ENCODE measurements around the gene KLHL29. TPM values are rescaled to one million over a fixed set of nuclear protein-coding genes. Genes with fewer than 3 reads are reported as not detected.

Gene KLHL29
- total RNA-seq, 3 donors from 2014 or later (not counting 1 experiment from before 2014, with no cell fraction given), result 0.24 to 0.43 (median 0.33) TPM

- no peak overlapping the region for H3K27ac Mint-ChIP-seq
- H3K27me3 ChIP-seq (ENCODE audit: control insufficient read depth, insufficient read depth, low read length), result peaks cover 6% of the 10 kb centered on the region
- no peak overlapping the region for H3K4me3 Mint-ChIP-seq
- WGBS (ENCODE audit: insufficient coverage), result 91% methylated on average over 7 of the region's 7 CpGs
- H3K27ac ChIP-seq (ENCODE audit: low read length), result no peak overlapping the region
- TF ChIP-seq CTCF (IDR thresholded peaks at IDR 0.05), result no peak
- DNase-seq (no peak), ATAC-seq (no peak)
- peaks cover 16 to 24% of the 10 kb centered on the region in 2 donors for H3K27me3 Mint-ChIP-seq (ENCODE audit: low read depth in 2 of 2)
- peaks cover 5% of the 10 kb centered on the region for H3K4me1 ChIP-seq (ENCODE audit: control insufficient read depth, insufficient read depth, low read length)
- H3K4me3 ChIP-seq (ENCODE audit: low read length), result no peak overlapping the region
- H3K36me3 Mint-ChIP-seq, result no peaks in the 10 kb centered on the region
- H3K4me1 Mint-ChIP-seq, result no peaks in the 10 kb centered on the region
- H3K9me3 ChIP-seq (ENCODE audit: control insufficient read depth, insufficient read depth, low read length), result no peaks in the 10 kb centered on the region
- no peaks in the 10 kb centered on the region for H3K9me3 Mint-ChIP-seq
- intact Hi-C loops (cut with micrococcal nuclease), result no loop called here
- no peaks in the 10 kb centered on the region for H3K36me3 ChIP-seq (ENCODE audit: control insufficient read depth, insufficient read depth, low read length)
Measured at GRCh38 chr2:23349508-23349907, 35.5 kb upstream of the KLHL29 start.

GRCh38 chr2:23350041-23350791 lies 34.8 kb upstream of the KLHL29 start:
- no peak for TF ChIP-seq CTCF (IDR thresholded peaks at IDR 0.05)
- Mint-ChIP-seq H3K27ac (no peak overlapping the region), H3K9me3 (no peaks in the 10 kb centered on the region), H3K27me3 (ENCODE audit: low read depth in 2 of 2) (peaks cover 22 to 31% of the 10 kb centered on the region in 2 donors), H3K4me3 (no peak overlapping the region), H3K36me3 (no peaks in the 10 kb centered on the region), H3K4me1 (no peaks in the 10 kb centered on the region)
- H3K27ac ChIP-seq (ENCODE audit: low read length), result no peak overlapping the region
- DNase-seq (no peak), ATAC-seq (no peak)
- WGBS (ENCODE audit: insufficient coverage), result 92% methylated on average over 16 of the region's 16 CpGs
- no peak overlapping the region for H3K4me3 ChIP-seq (ENCODE audit: low read length)
- peaks cover 5% of the 10 kb centered on the region for H3K4me1 ChIP-seq (ENCODE audit: control insufficient read depth, insufficient read depth, low read length)
- H3K27me3 ChIP-seq (ENCODE audit: control insufficient read depth, insufficient read depth, low read length), result peaks cover 6% of the 10 kb centered on the region
- intact Hi-C loops (cut with micrococcal nuclease), result no loop called here
- H3K36me3 ChIP-seq (ENCODE audit: control insufficient read depth, insufficient read depth, low read length), result no peaks in the 10 kb centered on the region
- H3K9me3 ChIP-seq (ENCODE audit: control insufficient read depth, insufficient read depth, low read length), result no peaks in the 10 kb centered on the region

- WGBS (ENCODE audit: insufficient coverage), result 89% methylated on average over 8 of the region's 8 CpGs
- Histone ChIP-seq H3K4me1 (ENCODE audit: control insufficient read depth, insufficient read depth, low read length) (peaks cover 5% of the 10 kb centered on the region), H3K9me3 (ENCODE audit: control insufficient read depth, insufficient read depth, low read length) (no peaks in the 10 kb centered on the region), H3K4me3 (ENCODE audit: low read length) (no peak overlapping the region), H3K27ac (ENCODE audit: low read length) (no peak overlapping the region), H3K27me3 (ENCODE audit: control insufficient read depth, insufficient read depth, low read length) (peaks cover 6% of the 10 kb centered on the region), H3K36me3 (ENCODE audit: control insufficient read depth, insufficient read depth, low read length) (no peaks in the 10 kb centered on the region)
- Mint-ChIP-seq H3K36me3 (no peaks in the 10 kb centered on the region), H3K27me3 (ENCODE audit: low read depth in 2 of 2) (peaks cover 22 to 27% of the 10 kb centered on the region in 2 donors), H3K4me3 (no peak overlapping the region), H3K4me1 (no peaks in the 10 kb centered on the region), H3K27ac (no peak overlapping the region), H3K9me3 (no peaks in the 10 kb centered on the region)
- no peak for TF ChIP-seq CTCF (IDR thresholded peaks at IDR 0.05)
- intact Hi-C loops (cut with micrococcal nuclease), result no loop called here
- DNase-seq (no peak), ATAC-seq (no peak)
Measured at GRCh38 chr2:23350792-23351355, 34.1 kb upstream of the KLHL29 start.
